Central memory CD8-positive, alpha-beta T cell (primary cell): ENCODE data around the gene KNDC1.
"Not testable (repeated sequence)": the region's sequence is repeated elsewhere in the genome, so short reads cannot be mapped to it uniquely, and the experiment has no call there.

Experiments used
- ATAC-seq: fragments of 150-1000 bp; cut with Tn5 transposase; replicated peaks from 2 replicates; pipeline ENCODE4 v1.10.0; 2022; ENCODE audit warnings: mild to moderate bottlenecking, moderate FRiP score, moderate number of reproducible peaks; ENCODE audit not compliant: poor library complexity, severe bottlenecking; ENCODE audit errors: extremely low read depth
- DNase-seq, 2 donors: peaks; one replicate each; pipeline ENCODE4 v3.0.0; 2021; ENCODE audit warnings: low spot score in 2 of 2
- H3K27ac Mint-ChIP-seq: one replicate; pipeline ENCODE4 v1.8.0; 2022; ENCODE audit warnings: low read depth, mild to moderate bottlenecking, moderate library complexity, mixed read lengths
- H3K27me3 Mint-ChIP-seq: one replicate; pipeline ENCODE4 v1.8.0; 2022; ENCODE audit warnings: mixed read lengths
- H3K36me3 Mint-ChIP-seq: one replicate; pipeline ENCODE4 v1.8.0; 2022; ENCODE audit warnings: mild to moderate bottlenecking, moderate library complexity, mixed read lengths; ENCODE audit not compliant: insufficient read depth
- H3K4me1 Mint-ChIP-seq: one replicate; pipeline ENCODE4 v1.8.0; 2022; ENCODE audit warnings: mixed read lengths
- H3K4me3 Mint-ChIP-seq: one replicate; pipeline ENCODE4 v1.8.0; 2022; ENCODE audit warnings: mild to moderate bottlenecking, moderate library complexity, mixed read lengths
- H3K9me3 Mint-ChIP-seq: one replicate; pipeline ENCODE4 v1.8.0; 2022; ENCODE audit warnings: mixed read lengths

KNDC1 gene

DNA sequence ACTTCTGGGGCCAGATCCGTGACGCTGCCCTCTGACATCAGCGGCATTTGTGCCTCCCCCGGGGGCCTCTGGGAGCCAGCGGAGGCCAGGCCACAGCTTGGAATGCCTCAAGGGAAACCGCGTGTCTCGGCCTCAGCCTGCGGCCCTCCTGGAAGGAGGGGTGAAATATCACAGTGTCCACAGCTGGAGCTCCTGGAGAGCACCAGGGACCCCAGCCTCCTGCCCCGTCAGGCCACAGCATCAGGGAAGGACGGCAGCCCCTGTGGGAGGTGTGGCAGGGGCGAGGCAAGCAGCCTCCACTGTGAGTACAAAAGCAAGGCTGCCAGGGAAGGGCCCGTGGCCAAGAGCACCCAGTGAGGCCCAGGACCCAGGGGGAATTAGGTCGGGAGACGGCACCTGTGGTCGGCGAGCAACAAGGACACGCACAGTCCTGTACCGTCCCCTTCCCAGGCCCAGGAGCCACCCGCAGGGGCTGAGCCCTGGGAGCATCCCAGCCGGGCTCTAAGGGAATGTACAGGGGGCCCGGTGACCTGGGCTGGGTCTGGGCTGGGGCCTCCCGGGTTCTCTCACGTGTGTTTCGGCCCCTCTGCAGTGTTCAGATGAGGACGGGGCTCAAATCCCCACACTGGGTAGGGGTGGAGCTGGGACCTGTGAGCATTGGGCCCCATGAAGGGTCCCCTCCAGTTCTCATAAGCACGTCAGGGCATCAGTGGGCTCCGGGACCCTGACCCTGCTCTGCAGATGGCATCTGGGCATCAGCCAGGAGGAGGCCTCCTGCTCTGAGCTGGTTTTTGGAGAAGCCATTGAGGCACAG, 18.7 kb upstream of the KNDC1 start:
- Mint-ChIP-seq H3K27me3 (peaks cover 30% of the 10 kb centered on the region), H3K27ac (no peak overlapping the region), H3K36me3 (no peaks in the 10 kb centered on the region), H3K4me1 (peaks cover 10% of the 10 kb centered on the region), H3K9me3 (no peaks in the 10 kb centered on the region), H3K4me3 (no peak overlapping the region)
- ATAC-seq = no peak
- no peak for DNase-seq

DNA sequence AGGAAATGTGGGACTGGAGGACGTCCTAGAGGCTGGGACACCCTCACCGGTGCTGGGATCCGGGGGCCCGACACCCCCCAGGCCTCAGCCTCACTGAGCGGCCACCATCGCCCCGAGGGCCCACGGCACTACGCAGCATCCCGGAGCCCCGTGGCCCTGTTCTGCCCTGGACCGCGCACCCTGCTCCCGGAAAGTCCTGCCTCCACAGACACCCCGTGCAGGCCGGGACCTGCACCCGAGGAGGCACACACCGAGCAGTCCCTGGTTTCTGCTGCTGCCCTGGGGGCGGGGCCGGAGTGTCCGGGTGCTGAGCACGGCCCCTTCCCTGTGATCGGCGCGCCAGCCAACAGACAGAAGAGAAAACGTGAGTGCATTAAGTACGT, 18.1 kb upstream of the KNDC1 start:
- no peak for DNase-seq
- H3K4me1 Mint-ChIP-seq = peaks cover 10% of the 10 kb centered on the region
- H3K9me3 Mint-ChIP-seq = no peaks in the 10 kb centered on the region

DNA sequence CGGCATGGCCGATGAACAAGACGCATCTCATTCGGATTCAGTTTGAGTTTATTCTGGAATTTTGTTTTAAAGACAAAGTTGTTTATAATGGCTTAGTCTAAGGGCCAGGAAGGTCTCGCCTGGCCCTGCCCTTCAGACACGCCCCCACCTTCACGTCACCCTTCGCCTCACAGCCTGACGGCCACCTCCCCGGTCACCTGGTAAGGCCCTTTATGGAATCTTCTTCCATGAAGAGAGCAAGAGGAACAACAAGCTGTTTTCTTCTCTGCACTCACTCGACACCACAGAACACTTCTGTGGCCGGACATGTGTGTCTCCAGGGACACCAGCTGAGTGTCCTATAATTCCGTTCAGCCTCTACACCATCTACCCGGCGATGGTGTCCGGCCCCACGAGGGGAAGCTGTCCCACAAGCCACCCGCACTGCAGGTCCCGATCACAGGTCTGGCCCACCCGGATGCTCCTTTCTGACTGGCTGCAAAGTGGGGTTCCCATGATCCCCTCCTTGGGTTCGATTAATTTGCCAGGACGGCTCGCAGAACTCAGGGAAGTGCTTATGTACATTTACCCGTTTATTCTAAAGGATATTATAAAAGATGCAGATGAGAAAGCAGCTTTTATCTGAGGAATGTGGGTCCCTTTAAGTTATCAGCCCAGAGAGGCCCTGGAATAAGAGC, 17.4 kb upstream of the KNDC1 start:
- ATAC-seq (no peak), DNase-seq (no peak)
- Mint-ChIP-seq H3K9me3 (peaks cover 4% of the 10 kb centered on the region), H3K27me3 (peaks cover 43% of the 10 kb centered on the region), H3K4me3 (no peak overlapping the region), H3K27ac (no peak overlapping the region), H3K36me3 (no peaks in the 10 kb centered on the region), H3K4me1 (peaks cover 10% of the 10 kb centered on the region)

More for the DNA sequence above, 18.1 kb upstream of the KNDC1 start:
- H3K27ac Mint-ChIP-seq = no peak overlapping the region
- H3K36me3 Mint-ChIP-seq = no peaks in the 10 kb centered on the region
- peaks cover 36% of the 10 kb centered on the region for H3K27me3 Mint-ChIP-seq
- no peak overlapping the region for H3K4me3 Mint-ChIP-seq
- no peak for ATAC-seq

DNA sequence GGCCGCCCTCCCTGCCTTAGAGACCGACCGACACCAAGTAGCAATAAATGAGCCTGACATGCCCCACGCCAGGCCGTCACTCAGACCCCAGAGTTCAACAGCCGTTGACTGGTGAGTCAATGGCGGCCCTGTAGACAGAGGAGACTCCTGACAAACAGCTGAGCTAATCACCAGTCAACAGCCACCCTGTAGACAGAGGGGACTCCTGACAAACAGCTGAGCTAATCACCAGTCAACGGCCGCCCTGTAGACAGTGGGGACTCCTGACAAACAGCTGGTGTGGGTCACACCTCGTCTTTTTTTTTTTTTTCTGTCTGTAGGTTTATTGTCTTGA, 16.9 kb upstream of the KNDC1 start:
- DNase-seq = no peak
- H3K4me1 Mint-ChIP-seq = peaks cover 10% of the 10 kb centered on the region
- H3K9me3 Mint-ChIP-seq = peaks cover 7% of the 10 kb centered on the region
- no peak overlapping the region for H3K4me3 Mint-ChIP-seq
- peaks cover 48% of the 10 kb centered on the region for H3K27me3 Mint-ChIP-seq
- no peak for ATAC-seq
- no peaks in the 10 kb centered on the region for H3K36me3 Mint-ChIP-seq
- no peak overlapping the region for H3K27ac Mint-ChIP-seq

DNA sequence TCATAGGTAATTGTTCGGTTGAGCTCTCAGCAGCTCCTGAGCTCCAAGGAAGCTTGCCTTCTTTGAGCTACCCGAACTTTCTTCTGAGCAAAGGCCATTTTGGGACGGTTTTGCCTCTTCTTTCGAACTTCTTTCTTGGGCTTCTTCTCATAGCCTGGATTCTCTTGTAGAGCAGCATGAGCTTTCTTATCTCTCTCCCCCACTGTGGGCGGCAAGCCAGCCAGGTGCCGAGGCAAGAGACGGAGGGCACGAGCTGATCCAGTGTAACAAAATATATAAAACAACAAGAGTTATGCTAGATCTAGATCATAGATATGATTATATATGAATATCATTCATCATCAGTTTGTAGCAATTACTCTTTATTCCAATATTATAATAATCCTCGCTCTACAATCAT, 16.5 kb upstream of the KNDC1 start:
- H3K27me3 Mint-ChIP-seq = peaks cover 52% of the 10 kb centered on the region
- peaks cover 10% of the 10 kb centered on the region for H3K4me1 Mint-ChIP-seq
- H3K36me3 Mint-ChIP-seq = no peaks in the 10 kb centered on the region
- H3K4me3 Mint-ChIP-seq = no peak overlapping the region
- ATAC-seq (no peak), DNase-seq (no peak)
- H3K27ac Mint-ChIP-seq = no peak overlapping the region
- peaks cover 7% of the 10 kb centered on the region for H3K9me3 Mint-ChIP-seq

DNA sequence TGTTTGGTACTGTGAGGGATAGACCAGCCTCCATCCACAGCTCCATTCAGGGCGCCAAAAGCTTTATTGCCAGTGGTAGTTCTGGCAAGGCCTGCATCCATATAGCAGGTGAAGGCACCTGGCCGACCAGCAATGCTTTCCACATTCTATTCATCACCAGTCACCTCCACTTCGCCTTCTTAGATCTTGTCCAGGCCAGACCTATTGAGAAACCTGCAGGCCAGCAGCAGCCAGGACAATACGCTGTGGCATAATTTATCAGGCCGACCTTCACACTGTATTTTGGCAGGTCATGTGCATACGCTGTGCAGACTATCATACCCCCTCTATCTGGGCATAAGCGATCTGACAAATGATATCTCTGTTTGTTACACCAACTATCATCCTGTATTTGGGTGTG, 15.2 kb upstream of the KNDC1 start:
- Mint-ChIP-seq H3K4me3 (no peak overlapping the region), H3K4me1 (peaks cover 10% of the 10 kb centered on the region), H3K36me3 (no peaks in the 10 kb centered on the region), H3K9me3 (peaks cover 7% of the 10 kb centered on the region), H3K27ac (no peak overlapping the region), H3K27me3 (peaks cover 64% of the 10 kb centered on the region)
- ATAC-seq = no peak
- no peak for DNase-seq

DNA sequence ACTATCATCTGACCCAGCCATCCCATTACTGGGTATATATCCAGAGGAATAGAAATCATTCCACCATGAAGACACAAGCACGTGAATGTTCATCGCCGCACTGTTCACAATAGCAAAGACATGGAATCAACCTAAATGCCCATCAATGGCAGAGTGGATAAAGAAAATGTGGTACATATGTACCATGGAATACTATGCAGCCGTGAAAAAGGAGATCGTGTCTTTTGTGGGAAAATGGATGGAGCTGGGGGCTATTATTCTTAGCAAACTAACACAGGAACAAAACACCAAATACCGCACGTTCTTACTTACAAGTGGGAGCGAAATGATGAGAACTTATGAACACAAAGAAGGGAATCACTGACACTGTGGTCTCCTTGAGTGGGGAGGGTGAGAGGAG, 9.8 kb upstream of the KNDC1 start:
- Mint-ChIP-seq H3K9me3 (peaks cover 7% of the 10 kb centered on the region), H3K4me3 (no peak overlapping the region), H3K27ac (no peak overlapping the region), H3K27me3 (peaks cover 62% of the 10 kb centered on the region), H3K36me3 (no peaks in the 10 kb centered on the region), H3K4me1 (no peaks in the 10 kb centered on the region)
- DNase-seq (no peak), ATAC-seq (no peak)

DNA sequence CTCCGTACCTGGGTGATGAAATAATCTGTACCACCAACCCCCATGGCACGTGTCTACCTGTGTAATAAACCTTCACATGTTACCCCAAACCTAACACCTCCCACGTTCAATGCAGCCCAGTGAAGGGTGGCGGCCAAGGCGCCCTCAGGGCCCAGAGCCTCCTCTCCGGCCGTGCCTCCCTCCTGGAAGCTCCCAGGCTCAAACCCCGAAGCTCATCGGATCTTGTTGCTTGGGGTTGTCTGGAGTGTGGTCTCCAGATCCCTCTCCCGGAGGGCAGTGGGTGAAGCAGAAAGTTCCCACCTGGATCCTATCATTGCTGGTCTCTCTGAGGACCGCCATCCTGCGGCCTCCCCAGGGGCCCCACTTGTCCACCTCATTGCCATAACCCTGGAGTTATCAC, 9.4 kb upstream of the KNDC1 start:
- Mint-ChIP-seq H3K27me3 (peaks cover 57% of the 10 kb centered on the region), H3K36me3 (no peaks in the 10 kb centered on the region)

DNA sequence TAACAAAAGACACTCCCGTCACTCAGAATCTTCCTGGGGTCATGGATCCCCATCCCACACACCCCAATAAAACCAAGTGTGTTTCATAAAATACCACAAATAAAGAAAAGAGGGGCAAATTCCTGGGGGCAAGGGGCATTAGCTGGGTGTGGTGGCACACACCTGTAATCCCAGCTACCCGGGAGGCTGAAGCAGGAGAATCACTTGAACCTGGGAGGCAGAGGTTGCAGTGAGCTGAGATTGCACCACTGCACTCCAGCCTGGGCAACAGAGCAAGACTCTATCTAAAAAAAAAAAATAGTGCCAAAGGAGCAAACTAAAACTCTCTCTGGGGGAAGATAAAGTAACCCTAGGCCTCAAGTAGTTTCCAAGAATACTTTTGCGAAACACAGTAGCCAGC, 8.9 kb upstream of the KNDC1 start:
- ATAC-seq, H3K36me3 Mint-ChIP-seq, H3K27ac Mint-ChIP-seq, DNase-seq, H3K4me3 Mint-ChIP-seq, H3K9me3 Mint-ChIP-seq, H3K4me1 Mint-ChIP-seq: not testable (repeated sequence)
- peaks cover 53% of the 10 kb centered on the region for H3K27me3 Mint-ChIP-seq

More for the DNA sequence above, 9.4 kb upstream of the KNDC1 start:
- no peak overlapping the region for H3K27ac Mint-ChIP-seq
- H3K9me3 Mint-ChIP-seq = peaks cover 7% of the 10 kb centered on the region
- H3K4me1 Mint-ChIP-seq = no peaks in the 10 kb centered on the region
- ATAC-seq = no peak
- no peak for DNase-seq
- H3K4me3 Mint-ChIP-seq = no peak overlapping the region

DNA sequence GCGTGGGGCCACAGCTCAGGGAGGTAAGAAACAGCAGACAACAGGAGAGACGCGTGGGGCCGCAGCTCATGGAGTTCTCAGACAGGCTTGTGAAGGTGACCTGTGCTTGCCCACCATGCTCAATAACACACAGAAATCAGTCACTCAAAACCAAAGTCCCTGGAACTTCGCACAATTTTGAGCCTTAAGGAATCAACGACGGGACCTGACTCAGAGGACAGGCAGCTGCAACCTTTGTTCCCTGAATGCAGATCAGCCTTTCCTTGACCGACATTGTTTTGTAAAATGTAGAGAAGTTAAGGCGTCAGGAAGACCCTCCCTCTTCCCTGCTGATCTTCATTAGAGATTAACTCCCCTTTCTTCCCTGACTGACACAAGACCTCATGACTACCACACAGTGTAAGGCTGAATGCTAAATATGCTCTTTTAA, 8.5 kb upstream of the KNDC1 start:
- no peak overlapping the region for H3K27ac Mint-ChIP-seq
- no peaks in the 10 kb centered on the region for H3K36me3 Mint-ChIP-seq
- peaks cover 48% of the 10 kb centered on the region for H3K27me3 Mint-ChIP-seq
- H3K9me3 Mint-ChIP-seq = peaks cover 7% of the 10 kb centered on the region
- no peak for ATAC-seq
- no peak overlapping the region for H3K4me3 Mint-ChIP-seq
- no peak for DNase-seq
- H3K4me1 Mint-ChIP-seq = no peaks in the 10 kb centered on the region

DNA sequence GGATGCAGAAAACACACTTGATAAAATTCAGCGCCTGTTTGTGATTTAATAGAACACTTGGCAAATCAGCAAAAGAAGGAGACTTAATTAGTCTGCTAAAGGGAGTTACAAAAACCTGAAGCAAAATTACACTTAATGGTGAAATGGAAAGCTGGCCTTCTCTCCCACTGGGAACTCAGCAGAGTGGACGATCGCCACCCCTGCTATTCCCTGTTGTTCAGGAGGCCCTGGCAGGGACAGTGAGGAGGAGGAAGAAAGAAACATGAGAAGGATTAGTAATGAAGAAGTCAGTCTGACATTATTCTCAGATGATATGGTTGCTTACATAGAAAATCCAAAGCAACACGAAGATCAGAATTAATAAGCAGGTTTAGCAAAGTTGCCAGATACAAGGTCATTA, 5.6 kb upstream of the KNDC1 start:
- DNase-seq = no peak
- Mint-ChIP-seq H3K27ac (no peak overlapping the region), H3K4me1 (no peaks in the 10 kb centered on the region), H3K27me3 (peaks cover 20% of the 10 kb centered on the region), H3K4me3 (no peak overlapping the region), H3K36me3 (no peaks in the 10 kb centered on the region), H3K9me3 (no peaks in the 10 kb centered on the region)
- ATAC-seq = no peak

DNA sequence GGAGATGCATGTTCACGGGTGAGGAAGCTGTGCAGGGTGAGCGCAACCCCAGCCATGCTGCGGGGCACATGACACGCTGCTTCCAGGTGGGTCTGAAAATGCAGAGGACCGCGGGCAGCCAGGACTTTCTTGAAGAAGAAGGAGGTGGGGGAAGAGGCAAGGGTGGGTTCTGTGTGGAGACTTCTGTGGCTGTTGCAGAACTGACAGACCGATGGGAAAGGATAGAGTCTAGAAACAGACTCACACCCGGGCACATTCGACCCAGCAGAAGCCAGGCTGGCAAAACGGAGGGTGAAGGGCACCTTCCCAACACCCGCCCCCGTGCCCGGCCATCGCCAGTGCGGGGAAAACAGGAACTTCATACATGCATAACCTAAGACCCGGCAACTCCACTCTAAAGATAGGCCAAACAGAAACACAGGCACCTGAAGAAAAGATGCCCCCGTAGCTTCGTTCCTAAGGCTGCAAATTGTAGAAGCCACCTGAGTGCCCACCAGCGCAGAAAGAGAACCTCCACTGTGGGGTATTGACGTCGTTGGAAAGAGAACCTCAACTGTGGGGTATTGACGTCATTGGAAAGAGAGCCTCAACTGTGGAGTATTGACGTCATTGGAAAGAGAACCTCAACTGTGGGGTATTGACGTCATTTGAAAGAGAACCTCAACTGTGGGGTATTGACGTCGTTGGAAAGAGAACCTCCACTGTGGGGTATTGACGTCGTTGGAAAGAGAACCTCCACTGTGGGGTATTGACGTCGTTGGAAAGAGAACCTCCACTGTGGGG, 4.8 kb upstream of the KNDC1 start:
- no peak overlapping the region for H3K27ac Mint-ChIP-seq
- no peaks in the 10 kb centered on the region for H3K4me1 Mint-ChIP-seq
- ATAC-seq = no peak
- no peak overlapping the region for H3K4me3 Mint-ChIP-seq
- no peak for DNase-seq
- H3K9me3 Mint-ChIP-seq = no peaks in the 10 kb centered on the region
- H3K27me3 Mint-ChIP-seq = peaks cover 12% of the 10 kb centered on the region
- H3K36me3 Mint-ChIP-seq = no peaks in the 10 kb centered on the region
